Measurements from ENCODE around the gene UTP25. TPM values are rescaled to one million over a fixed set of nuclear protein-coding genes. Genes with fewer than 3 reads are reported as not detected.

UTP25 gene
- total RNA-seq, 5 donors from 2014 or later (not counting 1 experiment from before 2014, with no cell fraction given), result 9.1 to 19.9 (median 14.5) TPM

GRCh38 chr1:209839875-209840546, 12.2 kb downstream of the UTP25 start:
- no peak overlapping the region for H3K27ac ChIP-seq (ENCODE audit: low read length)
- peak overlapping the region; percentile 11 to 37 for H3K27ac Mint-ChIP-seq
- H3K9me3 ChIP-seq, result no peaks in the 10 kb centered on the region
- peaks cover 10 to 25% (median 10%) of the 10 kb centered on the region in 3 donors for H3K4me1 Mint-ChIP-seq
- 37% methylated on average over 4 of the region's 5 CpGs for WGBS (ENCODE audit: insufficient coverage)
- no peaks in the 10 kb centered on the region for H3K27me3 ChIP-seq (replicated peaks in 1 of 2; ENCODE audit: control insufficient read depth in 2 of 2, extremely low read depth in 1 of 2, insufficient read depth in 2 of 2, low read length in 1 of 2)
- CTCF ChIA-PET, result interaction anchor here (0.6 to 1.5 kb wide), 6 partner anchors 10 to 473 kb away, joined by 3 to 5 read pairs (median 3); no protein-coding TSS in a partner anchor
- H3K36me3 Mint-ChIP-seq, result peaks cover 89% of the 10 kb centered on the region
- ATAC-seq (replicated peaks in 1 of 4) (peak in 1 of 4 experiments; percentile 24), DNase-seq (no peak)
- H3K36me3 ChIP-seq (ENCODE audit: control insufficient read depth in 2 of 2, extremely low read depth in 1 of 2, insufficient read depth in 1 of 2, low read length in 1 of 2), result peaks cover 25 to 94% of the 10 kb centered on the region in 2 donors
- no peak overlapping the region for H3K4me3 Mint-ChIP-seq
- POLR2A ChIA-PET, result interaction anchor here in 1 of 2 donors (0.5 kb wide), 1 partner anchor 1627 kb away, joined by 3 read pairs; no protein-coding TSS in a partner anchor
- no peaks in the 10 kb centered on the region for H3K4me1 ChIP-seq (ENCODE audit: control insufficient read depth in 1 of 2, extremely low read depth in 1 of 2, insufficient read depth in 2 of 2, low read length in 2 of 2)
- H3K27me3 Mint-ChIP-seq, result no peaks in the 10 kb centered on the region
- no peak overlapping the region for H3K4me3 ChIP-seq (ENCODE audit: control insufficient read depth in 1 of 2, extremely low read depth in 1 of 2, low read length in 1 of 2)
- no peaks in the 10 kb centered on the region for H3K9me3 Mint-ChIP-seq

- Mint-ChIP-seq H3K36me3 (peaks cover 89% of the 10 kb centered on the region), H3K9me3 (no peaks in the 10 kb centered on the region)
- CTCF ChIA-PET, result interaction anchor here (0.7 to 1.5 kb wide), 3 partner anchors 10 to 149 kb away, joined by 3 to 5 read pairs (median 3); no protein-coding TSS in a partner anchor
Observed at GRCh38 chr1:209840611-209841010, 12.8 kb downstream of the UTP25 start.

GRCh38 chr1:209844695-209845407, 17.1 kb downstream of the UTP25 start:
- 92% methylated on average over 4 of the region's 6 CpGs for WGBS (ENCODE audit: insufficient coverage)
- no peak overlapping the region for H3K4me3 Mint-ChIP-seq
- H3K27me3 ChIP-seq (replicated peaks in 1 of 2; ENCODE audit: control insufficient read depth in 2 of 2, extremely low read depth in 1 of 2, insufficient read depth in 2 of 2, low read length in 1 of 2), result no peaks in the 10 kb centered on the region
- ATAC-seq (replicated peaks in 1 of 4) (no peak), DNase-seq (no peak)
- H3K4me3 ChIP-seq (ENCODE audit: control insufficient read depth in 1 of 2, extremely low read depth in 1 of 2, low read length in 1 of 2), result no peak overlapping the region
- POLR2A ChIA-PET, result interaction anchor here in 1 of 2 donors (0.6 kb wide), 1 partner anchor 15 kb away, joined by 5 read pairs; no protein-coding TSS in a partner anchor
- peaks cover 13 to 86% of the 10 kb centered on the region in 2 donors for H3K36me3 ChIP-seq (ENCODE audit: control insufficient read depth in 2 of 2, extremely low read depth in 1 of 2, insufficient read depth in 1 of 2, low read length in 1 of 2)
- no peaks in the 10 kb centered on the region for H3K4me1 ChIP-seq (ENCODE audit: control insufficient read depth in 1 of 2, extremely low read depth in 1 of 2, insufficient read depth in 2 of 2, low read length in 2 of 2)
- H3K27me3 Mint-ChIP-seq, result no peaks in the 10 kb centered on the region
- H3K27ac Mint-ChIP-seq, result no peak overlapping the region
- no peaks in the 10 kb centered on the region for H3K9me3 Mint-ChIP-seq
- H3K4me1 Mint-ChIP-seq, result peaks cover 6 to 18% (median 10%) of the 10 kb centered on the region in 3 donors
- CTCF ChIA-PET, result interaction anchor here in 1 of 2 donors (0.7 kb wide), 1 partner anchor 273 kb away, joined by 5 read pairs; no protein-coding TSS in a partner anchor
- peaks cover 68% of the 10 kb centered on the region for H3K36me3 Mint-ChIP-seq
- H3K27ac ChIP-seq (ENCODE audit: low read length), result no peak overlapping the region
- H3K9me3 ChIP-seq, result no peaks in the 10 kb centered on the region

More at GRCh38 chr1:209840611-209841010, 12.8 kb downstream of the UTP25 start:
- no peaks in the 10 kb centered on the region for H3K4me1 ChIP-seq (ENCODE audit: control insufficient read depth in 1 of 2, extremely low read depth in 1 of 2, insufficient read depth in 2 of 2, low read length in 2 of 2)
- no peaks in the 10 kb centered on the region for H3K9me3 ChIP-seq
- H3K36me3 ChIP-seq (ENCODE audit: control insufficient read depth in 2 of 2, extremely low read depth in 1 of 2, insufficient read depth in 1 of 2, low read length in 1 of 2), result peaks cover 25 to 94% of the 10 kb centered on the region in 2 donors
- H3K4me1 Mint-ChIP-seq, result peaks cover 8 to 28% (median 9%) of the 10 kb centered on the region in 3 donors
- no peaks in the 10 kb centered on the region for H3K27me3 ChIP-seq (replicated peaks in 1 of 2; ENCODE audit: control insufficient read depth in 2 of 2, extremely low read depth in 1 of 2, insufficient read depth in 2 of 2, low read length in 1 of 2)
- no peak overlapping the region for H3K4me3 ChIP-seq (ENCODE audit: control insufficient read depth in 1 of 2, extremely low read depth in 1 of 2, low read length in 1 of 2)
- no peak for DNase-seq
- H3K27ac Mint-ChIP-seq, result peak overlapping the region in 1 of 2 donors; percentile 19
- 100% methylated on average over 1 of the region's 5 CpGs for WGBS (ENCODE audit: insufficient coverage)
- H3K27ac ChIP-seq (ENCODE audit: low read length), result no peak overlapping the region
- no peaks in the 10 kb centered on the region for H3K27me3 Mint-ChIP-seq
- no peak overlapping the region for H3K4me3 Mint-ChIP-seq
- ATAC-seq (replicated peaks in 1 of 4), result no peak
- POLR2A ChIA-PET, result interaction anchor here in 1 of 2 donors (0.5 kb wide), 1 partner anchor 1626 kb away, joined by 3 read pairs; no protein-coding TSS in a partner anchor

- WGBS (ENCODE audit: insufficient coverage), result no CpG with 5 or more reads among the region's 1 CpG
- no peak for DNase-seq
- peaks cover under 1 to 13% (median 8%) of the 10 kb centered on the region in 3 donors for H3K4me1 Mint-ChIP-seq
- no peak overlapping the region for H3K27ac Mint-ChIP-seq
- peaks cover 67% of the 10 kb centered on the region for H3K36me3 Mint-ChIP-seq
- ATAC-seq (replicated peaks in 1 of 4), result no peak
- ChIA-PET CTCF (interaction anchor here in 1 of 2 donors (0.7 kb wide), 1 partner anchor 273 kb away, joined by 5 read pairs; no protein-coding TSS in a partner anchor), POLR2A (no interaction called here)
- Histone ChIP-seq H3K27me3 (replicated peaks in 1 of 2; ENCODE audit: control insufficient read depth in 2 of 2, extremely low read depth in 1 of 2, insufficient read depth in 2 of 2, low read length in 1 of 2) (no peaks in the 10 kb centered on the region), H3K9me3 (no peaks in the 10 kb centered on the region), H3K4me1 (ENCODE audit: control insufficient read depth in 1 of 2, extremely low read depth in 1 of 2, insufficient read depth in 2 of 2, low read length in 2 of 2) (no peaks in the 10 kb centered on the region), H3K36me3 (ENCODE audit: control insufficient read depth in 2 of 2, extremely low read depth in 1 of 2, insufficient read depth in 1 of 2, low read length in 1 of 2) (peaks cover 13 to 86% of the 10 kb centered on the region in 2 donors), H3K4me3 (ENCODE audit: control insufficient read depth in 1 of 2, extremely low read depth in 1 of 2, low read length in 1 of 2) (no peak overlapping the region), H3K27ac (ENCODE audit: low read length) (no peak overlapping the region)
- H3K27me3 Mint-ChIP-seq, result no peaks in the 10 kb centered on the region
- no peak overlapping the region for H3K4me3 Mint-ChIP-seq
- H3K9me3 Mint-ChIP-seq, result no peaks in the 10 kb centered on the region
Observed at GRCh38 chr1:209845408-209845725, 17.6 kb downstream of the UTP25 start.

GRCh38 chr1:209849388-209849787, 21.6 kb downstream of the UTP25 start:
- Mint-ChIP-seq H3K4me3 (no peak overlapping the region), H3K36me3 (peaks cover 58% of the 10 kb centered on the region), H3K27ac (no peak overlapping the region), H3K4me1 (peaks cover under 1 to 11% (median 8%) of the 10 kb centered on the region in 3 donors), H3K27me3 (no peaks in the 10 kb centered on the region), H3K9me3 (no peaks in the 10 kb centered on the region)
- H3K4me3 ChIP-seq (ENCODE audit: control insufficient read depth in 1 of 2, extremely low read depth in 1 of 2, low read length in 1 of 2), result no peak overlapping the region
- CTCF ChIA-PET, result interaction anchor here (0.6 to 1.1 kb wide), 3 partner anchors 11 to 207 kb away, joined by 3 to 4 read pairs (median 3); no protein-coding TSS in a partner anchor
- no peak overlapping the region for H3K27ac ChIP-seq (ENCODE audit: low read length)
- DNase-seq (no peak), ATAC-seq (replicated peaks in 1 of 4) (no peak)
- POLR2A ChIA-PET, result no interaction called here
- no peaks in the 10 kb centered on the region for H3K27me3 ChIP-seq (replicated peaks in 1 of 2; ENCODE audit: control insufficient read depth in 2 of 2, extremely low read depth in 1 of 2, insufficient read depth in 2 of 2, low read length in 1 of 2)
- no peaks in the 10 kb centered on the region for H3K4me1 ChIP-seq (ENCODE audit: control insufficient read depth in 1 of 2, extremely low read depth in 1 of 2, insufficient read depth in 2 of 2, low read length in 2 of 2)
- no CpG with 5 or more reads among the region's 5 CpGs for WGBS (ENCODE audit: insufficient coverage)
- peaks cover 0 to 85% of the 10 kb centered on the region in 2 donors for H3K36me3 ChIP-seq (ENCODE audit: control insufficient read depth in 2 of 2, extremely low read depth in 1 of 2, insufficient read depth in 1 of 2, low read length in 1 of 2)
- H3K9me3 ChIP-seq, result no peaks in the 10 kb centered on the region

GRCh38 chr1:209850342-209850979, 22.7 kb downstream of the UTP25 start:
- Histone ChIP-seq H3K27me3 (replicated peaks in 1 of 2; ENCODE audit: control insufficient read depth in 2 of 2, extremely low read depth in 1 of 2, insufficient read depth in 2 of 2, low read length in 1 of 2) (no peaks in the 10 kb centered on the region), H3K4me1 (ENCODE audit: control insufficient read depth in 1 of 2, extremely low read depth in 1 of 2, insufficient read depth in 2 of 2, low read length in 2 of 2) (peaks cover 3 to 4% of the 10 kb centered on the region in 2 experiments), H3K9me3 (no peaks in the 10 kb centered on the region), H3K36me3 (ENCODE audit: control insufficient read depth in 2 of 2, extremely low read depth in 1 of 2, insufficient read depth in 1 of 2, low read length in 1 of 2) (peaks cover 4 to 80% of the 10 kb centered on the region in 2 donors), H3K27ac (ENCODE audit: low read length) (no peak overlapping the region), H3K4me3 (ENCODE audit: control insufficient read depth in 1 of 2, extremely low read depth in 1 of 2, low read length in 1 of 2) (no peak overlapping the region)
- ATAC-seq (replicated peaks in 1 of 4) (peak in 2 of 4 experiments; percentile 27 to 40), DNase-seq (peak in 14 of 35 experiments; percentile 1 to 33 (median 10))
- POLR2A ChIA-PET, result no interaction called here
- H3K4me3 Mint-ChIP-seq, result no peak overlapping the region
- WGBS (ENCODE audit: insufficient coverage), result no CpG with 5 or more reads among the region's 6 CpGs
- CTCF ChIA-PET, result interaction anchor here (1.1 kb wide), 2 partner anchors 10 to 27 kb away, joined by 3 to 4 read pairs; no protein-coding TSS in a partner anchor
- H3K4me1 Mint-ChIP-seq, result peaks cover 7 to 11% (median 10%) of the 10 kb centered on the region in 3 donors
- H3K36me3 Mint-ChIP-seq, result peaks cover 58% of the 10 kb centered on the region
- no peaks in the 10 kb centered on the region for H3K27me3 Mint-ChIP-seq
- H3K9me3 Mint-ChIP-seq, result no peaks in the 10 kb centered on the region
- peak overlapping the region in 1 of 2 donors; percentile 16 for H3K27ac Mint-ChIP-seq

Data from T-cell (primary cell).